Measurements from ENCODE around the gene TSPAN6.

DNA sequence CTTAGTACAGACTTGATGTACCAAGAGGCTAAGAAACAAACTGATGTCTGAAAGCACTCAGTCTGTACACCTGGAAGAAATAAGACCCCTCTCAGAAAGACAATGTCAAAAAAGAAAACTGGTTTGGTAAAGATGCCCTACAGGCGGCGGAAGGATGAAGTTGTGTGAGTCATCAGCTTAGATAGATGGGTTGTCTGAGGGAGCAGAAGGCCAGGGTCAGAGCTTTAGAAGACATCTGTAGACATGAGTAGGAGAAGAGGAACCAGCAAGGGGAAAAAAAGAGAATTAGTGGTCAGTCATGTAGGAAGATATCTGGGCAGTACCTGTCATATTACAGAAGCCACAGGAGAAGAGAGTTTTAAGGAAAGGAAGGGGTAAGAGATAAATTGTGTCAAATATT lies 15.7 kb upstream of the TSPAN6 start:
- no peak for TF ChIP-seq YY1 (IDR thresholded peaks at IDR 0.05; ENCODE audit: insufficient read depth, insufficient read length)
- no peak for TF ChIP-seq ZNF274 (IDR thresholded peaks at IDR 0.05; ENCODE audit: low read depth, low read length)

All from NT2/D1 (cell line).